NCI-H1417 treated with DMSO at 0.1 percent for 48 hours (cell line): ENCODE results near the gene SLC22A3.
"Not testable (repeated sequence)": the region's sequence is repeated elsewhere in the genome, so short reads cannot be mapped to it uniquely, and the experiment has no call there.

Experiments
- DNase-seq: peaks from one replicate; lab custom pipeline; 2025; lab: John Stamatoyannopoulos, UW

Gene SLC22A3

GRCh38 chr6:160442151-160442550 lies 94.0 kb downstream of the SLC22A3 start:
- DNase-seq = no peak

GRCh38 chr6:160445130-160445529 lies 97.0 kb downstream of the SLC22A3 start:
- DNase-seq = no peak

- no peak for DNase-seq
Measured at GRCh38 chr6:160447350-160447749, 99.2 kb downstream of the SLC22A3 start.

GRCh38 chr6:160449787-160450186 lies 101.6 kb downstream of the SLC22A3 start:
- not testable (repeated sequence) for DNase-seq

DNA sequence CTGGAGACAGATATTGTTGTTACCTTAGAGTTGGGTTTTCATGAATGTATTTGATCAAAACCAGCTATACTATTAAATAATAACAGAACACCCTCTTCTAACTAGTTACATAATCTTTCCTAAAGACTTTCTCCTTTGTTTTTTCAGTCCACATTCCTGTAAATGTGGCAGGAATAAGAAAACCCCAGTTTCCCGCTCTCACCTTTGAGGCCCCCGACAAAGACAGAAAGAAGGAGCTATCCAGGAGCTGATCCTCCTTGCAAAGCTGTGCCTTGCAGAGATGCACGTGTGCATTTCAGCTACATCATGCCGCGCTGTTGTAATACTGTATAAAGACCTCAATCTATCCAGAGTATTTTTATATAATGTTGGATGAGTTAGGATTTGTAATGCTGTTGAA lies 102.7 kb downstream of the SLC22A3 start:
- no peak for DNase-seq

DNA sequence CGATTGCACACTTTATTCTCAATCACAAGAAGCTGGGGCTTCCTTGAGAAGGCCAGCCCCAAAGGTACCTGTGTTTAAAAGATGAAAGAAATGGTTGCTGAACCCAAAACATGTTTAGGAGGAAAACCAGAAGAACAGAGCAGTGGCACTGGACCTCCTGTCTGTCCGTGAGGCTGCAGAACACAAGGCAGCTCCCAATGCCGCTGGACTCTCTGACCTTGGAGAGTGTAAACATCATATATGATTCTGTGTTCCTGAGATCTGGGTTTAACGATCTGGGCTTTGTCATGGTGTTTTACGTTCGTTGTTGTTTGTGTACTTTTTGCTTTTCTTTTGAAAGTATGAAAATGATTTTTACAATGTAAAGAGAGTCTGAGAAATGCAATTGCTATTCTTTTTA lies 106.1 kb downstream of the SLC22A3 start:
- DNase-seq = no peak

GRCh38 chr6:160455081-160455480 lies 106.9 kb downstream of the SLC22A3 start:
- DNase-seq = no peak

- no peak for DNase-seq
Measured at GRCh38 chr6:160455541-160456213, 107.5 kb downstream of the SLC22A3 start.

GRCh38 chr6:160456214-160456546 lies 108.0 kb downstream of the SLC22A3 start:
- DNase-seq = no peak

DNA sequence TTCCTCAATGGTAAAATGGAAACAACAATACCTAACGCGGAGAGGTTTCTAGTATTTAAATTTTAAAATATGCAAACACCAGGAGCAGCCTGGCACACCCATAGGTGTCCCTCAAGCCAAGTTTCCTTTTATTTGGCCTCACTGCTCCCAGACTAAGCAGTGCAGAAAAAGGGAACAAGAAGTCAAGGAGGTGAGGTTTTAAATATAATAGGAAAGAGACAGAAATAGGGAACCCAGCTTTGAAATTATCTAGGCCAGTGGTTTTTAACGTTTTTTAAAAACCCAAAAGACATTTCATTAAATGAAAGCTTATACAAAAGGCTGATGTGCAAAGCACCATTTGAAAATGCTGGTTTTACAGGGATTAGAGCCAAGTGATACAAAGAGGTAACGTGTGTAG lies 109.6 kb downstream of the SLC22A3 start:
- DNase-seq = no peak

DNA sequence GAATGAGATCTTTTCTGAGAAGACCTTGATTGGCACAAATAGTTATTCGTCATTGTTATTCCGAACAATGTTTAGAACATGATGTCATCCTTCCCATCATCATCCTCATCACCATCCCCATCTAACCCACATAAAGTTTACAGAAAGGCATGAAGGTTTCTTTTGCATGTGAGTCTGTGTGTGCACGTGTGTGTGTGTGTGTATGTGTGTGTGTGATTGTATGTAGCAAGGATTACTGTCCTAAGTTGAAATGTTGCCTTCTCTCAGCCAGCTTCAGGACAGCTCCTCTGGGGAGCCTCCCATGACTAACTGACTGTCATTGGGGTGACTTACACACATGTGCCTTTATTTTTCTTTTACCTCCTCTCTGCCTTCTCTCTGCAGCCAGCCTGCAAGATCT lies 113.5 kb downstream of the SLC22A3 start:
- no peak for DNase-seq

DNA sequence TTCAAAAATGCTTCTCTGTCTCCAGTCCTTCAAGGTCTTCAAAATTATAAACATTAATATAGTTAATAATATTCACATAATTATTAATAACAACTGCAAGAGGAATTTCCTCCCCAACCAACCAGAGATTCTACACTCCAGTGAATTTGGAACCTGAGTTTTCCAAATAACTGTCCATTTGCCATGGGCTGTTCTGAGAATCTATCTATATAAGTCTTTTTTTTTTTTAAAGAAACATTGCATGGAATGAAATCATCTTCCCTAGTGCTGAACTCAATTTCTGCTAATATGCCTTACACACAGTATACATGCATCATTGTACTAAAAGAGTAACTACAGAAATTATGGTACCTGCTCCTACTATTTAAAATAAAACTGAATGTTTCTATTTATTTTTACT lies 113.9 kb downstream of the SLC22A3 start:
- DNase-seq = no peak

- DNase-seq = no peak
Measured at GRCh38 chr6:160462551-160463109, 114.5 kb downstream of the SLC22A3 start.

GRCh38 chr6:160464744-160465143 lies 116.6 kb downstream of the SLC22A3 start:
- DNase-seq = no peak

- not testable (repeated sequence) for DNase-seq
Measured at GRCh38 chr6:160467261-160467871, 119.2 kb downstream of the SLC22A3 start.

DNA sequence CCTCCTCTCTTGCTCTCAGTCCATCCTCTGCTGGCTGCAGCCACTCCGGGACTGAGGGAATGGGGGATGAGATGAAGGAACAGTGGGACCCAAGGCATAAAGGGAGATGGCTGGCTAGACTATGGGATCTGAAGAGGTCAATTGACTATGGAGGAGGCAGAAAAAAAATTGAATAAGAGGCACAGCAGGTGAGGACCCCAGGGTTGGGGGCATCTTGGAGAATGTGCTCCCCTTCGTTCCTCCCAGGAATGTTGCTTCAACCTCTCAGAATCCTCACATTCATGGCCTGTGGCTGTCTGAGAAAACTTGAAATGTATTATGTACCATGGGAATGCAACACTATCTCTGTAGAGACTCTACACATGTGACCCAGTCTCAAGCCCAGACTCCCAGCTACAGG lies 121.0 kb downstream of the SLC22A3 start:
- no peak for DNase-seq

DNA sequence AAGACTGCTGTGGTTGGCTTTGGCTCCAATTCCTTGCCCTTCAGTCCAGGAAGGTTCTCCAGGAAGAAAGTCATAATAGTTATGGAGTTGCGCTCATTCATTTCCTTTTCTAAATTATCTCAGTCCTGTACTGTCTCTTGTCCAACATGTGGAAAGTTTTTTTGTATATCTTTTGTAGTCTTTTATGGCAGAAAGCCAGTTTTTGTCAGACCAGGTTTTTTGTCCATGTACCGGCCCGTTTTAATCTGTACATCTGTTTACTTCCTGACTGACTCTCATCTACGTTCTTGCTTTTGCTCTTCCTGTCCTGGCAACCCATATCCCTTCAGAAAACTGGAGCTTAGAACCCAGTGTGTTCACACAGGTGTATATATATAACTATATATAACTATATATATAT lies 127.9 kb downstream of the SLC22A3 start:
- not testable (repeated sequence) for DNase-seq

- not testable (repeated sequence) for DNase-seq
Measured at GRCh38 chr6:160477072-160477471, 128.9 kb downstream of the SLC22A3 start.

DNA sequence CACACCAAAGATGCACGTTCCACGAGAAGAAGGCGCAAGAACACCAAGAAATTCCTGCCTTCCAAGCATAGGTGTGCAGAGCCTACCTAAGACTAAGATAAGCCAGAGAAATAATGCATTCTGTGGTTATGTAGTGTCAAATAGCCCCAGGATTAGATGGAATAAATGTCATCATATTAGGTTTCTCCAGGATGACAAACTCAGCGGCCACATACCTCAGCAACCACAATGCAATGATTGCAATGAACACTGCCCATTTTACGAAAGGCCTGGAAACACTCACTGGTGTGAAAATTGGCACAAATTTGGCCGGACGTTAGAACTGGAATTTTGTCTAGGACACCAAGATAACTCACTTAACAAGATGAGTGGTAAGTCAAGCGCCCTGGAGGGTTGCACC lies 129.7 kb downstream of the SLC22A3 start:
- no peak for DNase-seq

GRCh38 chr6:160487116-160487515 lies 138.9 kb downstream of the SLC22A3 start:
- DNase-seq = no peak

GRCh38 chr6:160489091-160489490 lies 140.9 kb downstream of the SLC22A3 start:
- DNase-seq = no peak

- no peak for DNase-seq
Measured at GRCh38 chr6:160494576-160494975, 146.4 kb downstream of the SLC22A3 start.

- no peak for DNase-seq
Measured at GRCh38 chr6:160500639-160501038, 152.5 kb downstream of the SLC22A3 start.
